Karpas-422 (cell line): Measurements from ENCODE around the gene UBA7. TPM values are rescaled to one million over a fixed set of nuclear protein-coding genes. Genes with fewer than 3 reads are reported as not detected.
"Not testable (repeated sequence)": the region's sequence is repeated elsewhere in the genome, so short reads cannot be mapped to it uniquely, and the experiment has no call there.

Experiments
- DNase-seq: peaks from one replicate; pipeline ENCODE4 v3.0.0-alpha.2; 2015
- H2AFZ ChIP-seq: fragments of 200-600 bp; sonication (generic); 2 replicates; pipeline ENCODE4 v1.6.1; 2014; ENCODE audit warnings: antibody characterized with exemption, low read length, mixed read lengths
- H3K27ac ChIP-seq: fragments of 200-600 bp; sonication (generic); 2 replicates; pipeline ENCODE4 v1.5.1; 2014; ENCODE audit warnings: mild to moderate bottlenecking, low read length, moderate library complexity
- H3K27me3 ChIP-seq: fragments of 200-600 bp; sonication (generic); 2 replicates; pipeline ENCODE4 v1.6.1; 2014; ENCODE audit warnings: low read length, mixed read lengths
- H3K36me3 ChIP-seq: fragments of 200-600 bp; sonication (generic); 2 replicates; pipeline ENCODE4 v1.6.1; 2014; ENCODE audit warnings: low read length, mixed read lengths; ENCODE audit not compliant: insufficient read depth
- H3K4me1 ChIP-seq: fragments of 200-600 bp; sonication (generic); 2 replicates; pipeline ENCODE4 v1.6.1; 2014; ENCODE audit warnings: mild to moderate bottlenecking, low read length, mixed read lengths
- H3K4me2 ChIP-seq: fragments of 200-600 bp; sonication (generic); 2 replicates; pipeline ENCODE4 v1.6.1; 2014; ENCODE audit warnings: low read length, low read depth, mild to moderate bottlenecking; ENCODE audit not compliant: poor library complexity, severe bottlenecking
- H3K4me3 ChIP-seq: fragments of 200-600 bp; sonication (generic); 2 replicates; pipeline ENCODE4 v1.5.1; 2014; ENCODE audit warnings: mild to moderate bottlenecking, antibody characterized with exemption, low read length, mixed read lengths
- H3K79me2 ChIP-seq: fragments of 200-600 bp; sonication (generic); 2 replicates; pipeline ENCODE4 v1.6.1; 2014; ENCODE audit warnings: mild to moderate bottlenecking, low read length, mixed read lengths
- H3K9ac ChIP-seq: fragments of 200-600 bp; sonication (generic); 2 replicates; pipeline ENCODE4 v1.6.0; 2014; ENCODE audit warnings: low read length
- H3K9me2 ChIP-seq: fragments of 200-600 bp; sonication (generic), shearing (Covaris generic); replicated peaks from 2 replicates; pipeline ENCODE4 v1.6.0; 2014; ENCODE audit warnings: mild to moderate bottlenecking, low read length, moderate library complexity; ENCODE audit not compliant: insufficient read depth
- H3K9me3 ChIP-seq: fragments of 300-700, 200-600 bp; sonication (generic); 2 replicates; pipeline ENCODE4 v1.6.1; 2014; ENCODE audit warnings: low read length, mixed read lengths
- H4K20me1 ChIP-seq: fragments of 200-600 bp; sonication (generic); 2 replicates; pipeline ENCODE4 v1.6.1; 2014; ENCODE audit warnings: mild to moderate bottlenecking, antibody characterized with exemption, low read length, low read depth; ENCODE audit not compliant: insufficient read depth
- total RNA-seq: library from RNA; depleted of rRNA; stranded (reverse); fragments of >200 nt; shearing (Covaris generic); gene quantifications from 2 replicates; pipeline ENCODE4 v1.2.3, GENCODE V29; 2014; ENCODE audit warnings: low replicate concordance

Gene UBA7
- total RNA-seq, 1 experiment from 2014 or later = 10.5 TPM

GRCh38 chr3:49842843-49843517 is 29.2 kb upstream of the UBA7 start:
- Histone ChIP-seq H4K20me1 (no peaks in the 10 kb centered on the region), H3K9me3 (no peaks in the 10 kb centered on the region), H3K27ac (no peak overlapping the region), H3K4me3 (no peak overlapping the region), H3K4me2 (no peak overlapping the region), H2AFZ (no peak overlapping the region), H3K27me3 (no peaks in the 10 kb centered on the region), H3K79me2 (no peaks in the 10 kb centered on the region), H3K4me1 (peaks cover 8% of the 10 kb centered on the region), H3K36me3 (peaks cover 8% of the 10 kb centered on the region; the same call in 1 of the 2 replicates), H3K9me2 (no peaks in the 10 kb centered on the region), H3K9ac (no peak overlapping the region)
- no peak for DNase-seq

GRCh38 chr3:49841806-49842205 is 28.1 kb upstream of the UBA7 start:
- no peak overlapping the region for H3K4me3 ChIP-seq
- H2AFZ ChIP-seq = no peak overlapping the region
- H3K27ac ChIP-seq = no peak overlapping the region
- H3K36me3 ChIP-seq = peaks cover 10% of the 10 kb centered on the region; the same call in 1 of the 2 replicates
- H4K20me1 ChIP-seq = no peaks in the 10 kb centered on the region
- H3K4me1 ChIP-seq = peaks cover 8% of the 10 kb centered on the region
- H3K4me2 ChIP-seq = no peak overlapping the region
- H3K9me2 ChIP-seq = no peaks in the 10 kb centered on the region
- no peaks in the 10 kb centered on the region for H3K79me2 ChIP-seq
- H3K9ac ChIP-seq = no peak overlapping the region
- H3K27me3 ChIP-seq = no peaks in the 10 kb centered on the region
- H3K9me3 ChIP-seq = no peaks in the 10 kb centered on the region
- no peak for DNase-seq

GRCh38 chr3:49841126-49841696 is 27.5 kb upstream of the UBA7 start:
- no peaks in the 10 kb centered on the region for H3K9me3 ChIP-seq
- H2AFZ ChIP-seq = no peak overlapping the region
- no peaks in the 10 kb centered on the region for H3K27me3 ChIP-seq
- no peak overlapping the region for H3K4me3 ChIP-seq
- H3K4me2 ChIP-seq = no peak overlapping the region
- no peak overlapping the region for H3K27ac ChIP-seq
- H3K4me1 ChIP-seq = peaks cover 8% of the 10 kb centered on the region
- H3K9me2 ChIP-seq = no peaks in the 10 kb centered on the region
- H3K36me3 ChIP-seq = peaks cover 10% of the 10 kb centered on the region; the same call in 1 of the 2 replicates
- H3K9ac ChIP-seq = no peak overlapping the region
- H3K79me2 ChIP-seq = no peaks in the 10 kb centered on the region
- H4K20me1 ChIP-seq = no peaks in the 10 kb centered on the region
- peak; percentile 82 for DNase-seq

- Histone ChIP-seq H3K9me2 (no peaks in the 10 kb centered on the region), H2AFZ (no peak overlapping the region), H3K4me1 (peaks cover 8% of the 10 kb centered on the region), H3K9ac (no peak overlapping the region), H3K79me2 (no peaks in the 10 kb centered on the region), H4K20me1 (no peaks in the 10 kb centered on the region), H3K27ac (no peak overlapping the region), H3K9me3 (no peaks in the 10 kb centered on the region), H3K27me3 (no peaks in the 10 kb centered on the region), H3K4me3 (no peak overlapping the region), H3K4me2 (no peak overlapping the region), H3K36me3 (peaks cover 5% of the 10 kb centered on the region; the same call in 1 of the 2 replicates)
- DNase-seq = no peak
Observed at GRCh38 chr3:49840388-49840787, 26.6 kb upstream of the UBA7 start.

GRCh38 chr3:49839193-49839809 is 25.5 kb upstream of the UBA7 start:
- H2AFZ ChIP-seq = no peak overlapping the region
- DNase-seq = peak; percentile 92
- H3K9me3 ChIP-seq = no peaks in the 10 kb centered on the region
- peaks cover 5% of the 10 kb centered on the region; the same call in 1 of the 2 replicates for H3K36me3 ChIP-seq
- H3K4me2 ChIP-seq = no peak overlapping the region
- H3K9me2 ChIP-seq = no peaks in the 10 kb centered on the region
- H3K9ac ChIP-seq = no peak overlapping the region
- no peaks in the 10 kb centered on the region for H3K79me2 ChIP-seq
- no peaks in the 10 kb centered on the region for H4K20me1 ChIP-seq
- H3K27ac ChIP-seq = no peak overlapping the region
- no peak overlapping the region for H3K4me3 ChIP-seq
- no peaks in the 10 kb centered on the region for H3K27me3 ChIP-seq
- peaks cover 8% of the 10 kb centered on the region for H3K4me1 ChIP-seq

- Histone ChIP-seq H3K4me2 (no peak overlapping the region), H4K20me1 (no peaks in the 10 kb centered on the region), H3K36me3 (peaks cover 5% of the 10 kb centered on the region; the same call in 1 of the 2 replicates), H3K27me3 (no peaks in the 10 kb centered on the region), H3K79me2 (no peaks in the 10 kb centered on the region), H3K4me1 (no peaks in the 10 kb centered on the region), H3K9me2 (no peaks in the 10 kb centered on the region), H2AFZ (no peak overlapping the region), H3K27ac (no peak overlapping the region), H3K4me3 (no peak overlapping the region), H3K9ac (no peak overlapping the region), H3K9me3 (no peaks in the 10 kb centered on the region)
- no peak for DNase-seq
Observed at GRCh38 chr3:49831341-49831740, 17.6 kb upstream of the UBA7 start.

GRCh38 chr3:49826016-49826415 is 12.3 kb upstream of the UBA7 start:
- no peaks in the 10 kb centered on the region for H3K9me2 ChIP-seq
- no peak overlapping the region for H3K4me3 ChIP-seq
- H3K27me3 ChIP-seq = no peaks in the 10 kb centered on the region
- no peaks in the 10 kb centered on the region for H3K36me3 ChIP-seq
- H3K79me2 ChIP-seq = no peaks in the 10 kb centered on the region
- H3K9me3 ChIP-seq = no peaks in the 10 kb centered on the region
- H3K9ac ChIP-seq = no peak overlapping the region
- no peak overlapping the region for H2AFZ ChIP-seq
- no peak for DNase-seq
- no peaks in the 10 kb centered on the region for H4K20me1 ChIP-seq
- no peak overlapping the region for H3K4me2 ChIP-seq
- no peak overlapping the region for H3K27ac ChIP-seq
- no peaks in the 10 kb centered on the region for H3K4me1 ChIP-seq

GRCh38 chr3:49823131-49823530 is 9.4 kb upstream of the UBA7 start:
- H3K79me2 ChIP-seq, H3K27ac ChIP-seq, H3K4me3 ChIP-seq, H4K20me1 ChIP-seq, H3K9me3 ChIP-seq, H2AFZ ChIP-seq, H3K4me2 ChIP-seq, H3K36me3 ChIP-seq, H3K27me3 ChIP-seq, H3K4me1 ChIP-seq, DNase-seq, H3K9ac ChIP-seq, H3K9me2 ChIP-seq: not testable (repeated sequence)
